ENCODE data around the gene CARMIL1. TPM values are rescaled to one million over a fixed set of nuclear protein-coding genes. Genes with fewer than 3 reads are reported as not detected.

CARMIL1 gene
- polyA plus RNA-seq, 1 of the 3 experiments (the other 2 are of a cell fraction), result 1.7 TPM

- Histone ChIP-seq H3K9me2 (no peaks in the 10 kb centered on the region), H2AFZ (ENCODE audit: low read depth) (no peak overlapping the region), H3K27me3 (ENCODE audit: insufficient read depth) (no peaks in the 10 kb centered on the region), H3K36me3 (replicated peaks in 1 of 2; ENCODE audit: control insufficient read depth in 1 of 2, insufficient read depth in 2 of 2, low read length in 1 of 2) (no peaks in the 10 kb centered on the region), H3K4me1 (ENCODE audit: control insufficient read depth in 1 of 2, insufficient read depth in 2 of 2, low read depth in 1 of 2, low read length in 1 of 2) (peaks cover 0 to 11% of the 10 kb centered on the region in 2 experiments; a peak in 3 of 4 replicates), H3K9me3 (no peaks in the 10 kb centered on the region), H3K9ac (no peak overlapping the region), H3K79me2 (ENCODE audit: insufficient read depth) (no peaks in the 10 kb centered on the region), H3K4me3 (ENCODE audit: low read depth in 2 of 2, low read length in 1 of 2) (no peak overlapping the region), H3F3A (replicated peaks; ENCODE audit: insufficient read depth) (no peaks in the 10 kb centered on the region), H4K20me1 (ENCODE audit: insufficient read depth) (no peaks in the 10 kb centered on the region), H3K4me2 (peak overlapping the region; percentile 37; the same call in 1 of the 2 replicates), H3K27ac (ENCODE audit: low read depth in 2 of 2, low read length in 1 of 2) (no peak overlapping the region)
- 87% methylated on average over 6 of the region's 6 CpGs for WGBS (ENCODE audit: low lambda C conversion rate)
- ChIA-PET POLR2A (no interaction called here), CTCF (no interaction called here)
- DNase-seq, result no peak
- TF ChIP-seq TCF12 (IDR thresholded peaks at IDR 0.05) (no peak), CTCF (IDR thresholded peaks at IDR 0.05) (no peak), USF2 (IDR thresholded peaks at IDR 0.05; ENCODE audit: borderline replicate concordance, low read depth, low read length) (no peak)
Observed at GRCh38 chr6:25359191-25359861, 80.2 kb downstream of the CARMIL1 start.

GRCh38 chr6:25359891-25360290 lies 80.7 kb downstream of the CARMIL1 start:
- no peaks in the 10 kb centered on the region for H3K9me2 ChIP-seq
- ChIA-PET POLR2A (no interaction called here), CTCF (no interaction called here)
- TF ChIP-seq RCOR1 (IDR thresholded peaks at IDR 0.05; ENCODE audit: low read length), result no peak
- peak; percentile 19; the same call in 1 of the 2 replicates for TF ChIP-seq TCF12 (IDR thresholded peaks at IDR 0.05)
- TF ChIP-seq PBX3 (IDR thresholded peaks at IDR 0.05), result peak; percentile 24; the same call in 1 of the 2 replicates
- no peaks in the 10 kb centered on the region for H3K36me3 ChIP-seq (replicated peaks in 1 of 2; ENCODE audit: control insufficient read depth in 1 of 2, insufficient read depth in 2 of 2, low read length in 1 of 2)
- no peak overlapping the region for H3K9ac ChIP-seq
- H4K20me1 ChIP-seq (ENCODE audit: insufficient read depth), result no peaks in the 10 kb centered on the region
- peak overlapping the region; percentile 37; the same call in 1 of the 2 replicates for H3K4me2 ChIP-seq
- peaks cover 0 to 11% of the 10 kb centered on the region in 2 experiments; a peak in 3 of 4 replicates for H3K4me1 ChIP-seq (ENCODE audit: control insufficient read depth in 1 of 2, insufficient read depth in 2 of 2, low read depth in 1 of 2, low read length in 1 of 2)
- no peaks in the 10 kb centered on the region for H3K9me3 ChIP-seq
- H3F3A ChIP-seq (replicated peaks; ENCODE audit: insufficient read depth), result no peaks in the 10 kb centered on the region
- no peak overlapping the region for H2AFZ ChIP-seq (ENCODE audit: low read depth)
- H3K27me3 ChIP-seq (ENCODE audit: insufficient read depth), result no peaks in the 10 kb centered on the region
- DNase-seq, result no peak
- WGBS (ENCODE audit: low lambda C conversion rate), result 76% methylated on average over 2 of the region's 2 CpGs
- H3K27ac ChIP-seq (ENCODE audit: low read depth in 2 of 2, low read length in 1 of 2), result no peak overlapping the region
- no peak overlapping the region for H3K4me3 ChIP-seq (ENCODE audit: low read depth in 2 of 2, low read length in 1 of 2)
- no peaks in the 10 kb centered on the region for H3K79me2 ChIP-seq (ENCODE audit: insufficient read depth)

GRCh38 chr6:25360621-25361020 lies 81.4 kb downstream of the CARMIL1 start:
- POLR2A ChIA-PET, result no interaction called here
- DNase-seq, result no peak

More at GRCh38 chr6:25360621-25361020, 81.4 kb downstream of the CARMIL1 start:
- H3F3A ChIP-seq (replicated peaks; ENCODE audit: insufficient read depth), result no peaks in the 10 kb centered on the region
- no peaks in the 10 kb centered on the region for H3K9me3 ChIP-seq
- CTCF ChIA-PET, result no interaction called here
- no peaks in the 10 kb centered on the region for H4K20me1 ChIP-seq (ENCODE audit: insufficient read depth)
- no peak overlapping the region for H3K9ac ChIP-seq
- no peak for TF ChIP-seq REST (IDR thresholded peaks at IDR 0.05; ENCODE audit: low read depth, low read length)
- TF ChIP-seq TCF12 (IDR thresholded peaks at IDR 0.05), result peak; percentile 62; the same call in 1 of the 2 replicates
- TF ChIP-seq PBX3 (IDR thresholded peaks at IDR 0.05), result peak; percentile 63; the same call in 1 of the 2 replicates
- no peak for TF ChIP-seq POLR2AphosphoS5 (IDR thresholded peaks at IDR 0.05; ENCODE audit: low read depth, low read length)
- TF ChIP-seq TEAD4 (IDR thresholded peaks at IDR 0.05; ENCODE audit: borderline replicate concordance, insufficient read depth), result no peak
- no peak for TF ChIP-seq ELF1 (IDR thresholded peaks at IDR 0.05)
- TF ChIP-seq FOSL2 (IDR thresholded peaks at IDR 0.05; ENCODE audit: borderline replicate concordance, low read depth), result peak; percentile 4; the same call in 1 of the 2 replicates
- H3K9me2 ChIP-seq, result no peaks in the 10 kb centered on the region
- H3K79me2 ChIP-seq (ENCODE audit: insufficient read depth), result no peaks in the 10 kb centered on the region
- peaks cover 0 to 11% of the 10 kb centered on the region in 2 experiments; a peak in 3 of 4 replicates for H3K4me1 ChIP-seq (ENCODE audit: control insufficient read depth in 1 of 2, insufficient read depth in 2 of 2, low read depth in 1 of 2, low read length in 1 of 2)
- no peaks in the 10 kb centered on the region for H3K36me3 ChIP-seq (replicated peaks in 1 of 2; ENCODE audit: control insufficient read depth in 1 of 2, insufficient read depth in 2 of 2, low read length in 1 of 2)
- no peak overlapping the region for H2AFZ ChIP-seq (ENCODE audit: low read depth)
- WGBS (ENCODE audit: low lambda C conversion rate), result 14% methylated on average over 1 of the region's 1 CpG
- no peaks in the 10 kb centered on the region for H3K27me3 ChIP-seq (ENCODE audit: insufficient read depth)
- H3K27ac ChIP-seq (ENCODE audit: low read depth in 2 of 2, low read length in 1 of 2), result peak overlapping the region in 1 of 2 experiments; percentile 12; a peak in 1 of 4 replicates
- H3K4me2 ChIP-seq, result peak overlapping the region; percentile 37; the same call in 1 of the 2 replicates
- H3K4me3 ChIP-seq (ENCODE audit: low read depth in 2 of 2, low read length in 1 of 2), result no peak overlapping the region
